Neuronal stem cell (in vitro differentiated cells): ENCODE measurements around the gene PTP4A2.
A peak's percentile ranks its signal among the peaks of the same experiment; 100 is the strongest.
"Not testable (repeated sequence)": the region's sequence is repeated elsewhere in the genome, so short reads cannot be mapped to it uniquely, and the experiment has no call there.

Source experiments
- DNase-seq: peaks from one replicate; pipeline ENCODE4 v3.0.0-alpha.2; 2013; ENCODE audit warnings: low spot score
- H2AFZ ChIP-seq: one replicate; pipeline ENCODE4 v1.6.1; 2013; ENCODE audit warnings: mild to moderate bottlenecking, low read length, inconsistent platforms
- H2AK5ac ChIP-seq: 2 replicates; pipeline ENCODE4 v1.6.1; 2013; ENCODE audit warnings: low read depth, mild to moderate bottlenecking, inconsistent platforms, low read length, moderate library complexity, mixed read lengths
- H2BK120ac ChIP-seq: 2 replicates; pipeline ENCODE4 v1.6.1; 2013; ENCODE audit warnings: low read depth, mild to moderate bottlenecking, inconsistent platforms, low read length, moderate library complexity, mixed read lengths
- H2BK12ac ChIP-seq: one replicate; pipeline ENCODE4 v1.6.1; 2013; ENCODE audit warnings: low read length, inconsistent platforms
- H2BK15ac ChIP-seq: 2 replicates; pipeline ENCODE4 v1.6.1; 2013; ENCODE audit warnings: mild to moderate bottlenecking, low read length, inconsistent platforms, mixed read lengths
- H2BK5ac ChIP-seq: one replicate; pipeline ENCODE4 v1.6.1; 2013; ENCODE audit warnings: inconsistent platforms, mild to moderate bottlenecking, low read length, moderate library complexity
- H3K14ac ChIP-seq: one replicate; pipeline ENCODE4 v1.6.1; 2013; ENCODE audit warnings: low read length, inconsistent platforms
- H3K18ac ChIP-seq: 2 replicates; pipeline ENCODE4 v1.6.1; 2013; ENCODE audit warnings: low read length, inconsistent platforms
- H3K23ac ChIP-seq: 2 replicates; pipeline ENCODE4 v1.6.1; 2013; ENCODE audit warnings: low read depth, mild to moderate bottlenecking, mixed read lengths, low read length, inconsistent platforms; ENCODE audit not compliant: poor library complexity
- H3K27ac ChIP-seq: replicated peaks from 3 replicates; pipeline ENCODE4 v1.5.1; 2013; ENCODE audit warnings: low read length, inconsistent platforms
- H3K27me3 ChIP-seq, 3 experiments: 2 replicates each; pipeline ENCODE4 v1.6.1; 2013; ENCODE audit warnings: low read length in 3 of 3, mild to moderate bottlenecking in 2 of 3, inconsistent platforms in 1 of 3, low read depth in 1 of 3, mixed read lengths in 1 of 3, moderate library complexity in 1 of 3; ENCODE audit not compliant: control insufficient read depth in 3 of 3, insufficient read depth in 3 of 3
- H3K36me3 ChIP-seq, 2 donors: replicated peaks in 1 of 2; 2 replicates each; pipeline ENCODE4 v1.6.1; 2013; ENCODE audit warnings: low read length in 2 of 2; ENCODE audit not compliant: control insufficient read depth in 2 of 2, insufficient read depth in 2 of 2
- H3K4ac ChIP-seq: 2 replicates; pipeline ENCODE4 v1.6.1; 2013; ENCODE audit warnings: inconsistent platforms, mild to moderate bottlenecking, low read length, moderate library complexity
- H3K4me1 ChIP-seq, 2 donors: 1 replicate in 1 of 2; 2 replicates in 1 of 2; pipeline ENCODE4 v1.6.1; 2013; ENCODE audit warnings: low read length in 2 of 2, low read depth in 1 of 2; ENCODE audit not compliant: control insufficient read depth in 2 of 2, insufficient read depth in 1 of 2
- H3K4me2 ChIP-seq: one replicate; pipeline ENCODE4 v1.6.1; 2013; ENCODE audit warnings: mild to moderate bottlenecking, low read length, inconsistent platforms; ENCODE audit not compliant: insufficient read depth, poor library complexity, severe bottlenecking
- H3K4me3 ChIP-seq, 2 donors: 2 replicates each; pipeline ENCODE4 v1.5.1; 2013; ENCODE audit warnings: low read length in 2 of 2, mild to moderate bottlenecking in 2 of 2, inconsistent platforms in 1 of 2, moderate library complexity in 1 of 2
- H3K79me1 ChIP-seq: one replicate; pipeline ENCODE4 v1.6.1; 2013; ENCODE audit warnings: low read depth, mild to moderate bottlenecking, inconsistent platforms, low read length, moderate library complexity
- H3K9ac ChIP-seq: one replicate; pipeline ENCODE4 v1.6.1; 2013; ENCODE audit warnings: mild to moderate bottlenecking, low read depth, low read length, inconsistent platforms; ENCODE audit not compliant: poor library complexity
- H3K9me3 ChIP-seq, 2 donors: replicated peaks in 1 of 2; 2 replicates each; pipeline versions ENCODE3 to v1.6.1; 2013; ENCODE audit warnings: low read length in 2 of 2, mild to moderate bottlenecking in 2 of 2, inconsistent platforms in 1 of 2, low read depth in 1 of 2, mixed read lengths in 1 of 2, moderate library complexity in 1 of 2; ENCODE audit not compliant: control insufficient read depth in 2 of 2, insufficient read depth in 1 of 2
- H4K8ac ChIP-seq: one replicate; pipeline ENCODE4 v1.6.1; 2013; ENCODE audit warnings: low read depth, mild to moderate bottlenecking, inconsistent platforms, low read length, moderate library complexity
- H4K91ac ChIP-seq: one replicate; pipeline ENCODE4 v1.6.1; 2013; ENCODE audit warnings: low read length, low read depth, mild to moderate bottlenecking, inconsistent platforms; ENCODE audit not compliant: poor library complexity
- WGBS, 2 donors: extraction: QIAGEN DNeasy Blood & Tissue Kit; methylation state at CpG; one replicate each; pipeline ENCODE4 v1.1.7; 2013; ENCODE audit warnings: missing lambda C conversion rate in 2 of 2, mixed read lengths in 1 of 2; ENCODE audit not compliant: insufficient read length in 2 of 2, insufficient replicate concordance in 1 of 2; ENCODE audit errors: extremely low coverage in 2 of 2; 5-methylcytosine and 5-hydroxymethylcytosine counted together

Gene PTP4A2

DNA sequence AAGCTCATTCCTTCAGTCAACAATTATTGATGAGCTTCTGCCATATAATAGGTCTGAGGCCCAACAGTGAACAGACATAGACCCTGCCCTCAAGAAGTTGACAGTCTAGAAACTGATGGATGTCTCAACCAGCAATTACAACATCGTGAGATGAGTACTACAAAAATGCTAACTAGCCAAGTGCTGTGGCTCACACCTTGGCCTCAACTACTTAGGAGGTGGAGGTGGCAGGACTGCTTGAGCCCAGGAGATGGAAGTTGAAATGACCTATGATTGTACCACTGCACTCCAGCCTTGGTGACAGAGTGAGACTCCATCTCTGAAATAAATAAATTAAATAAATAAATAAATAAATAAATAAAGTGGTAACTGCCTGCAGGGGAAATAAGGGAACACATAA lies 11.7 kb upstream of the PTP4A2 start:
- no peak overlapping the region for H3K27ac ChIP-seq
- H3K79me1 ChIP-seq: no peaks in the 10 kb centered on the region
- no peak overlapping the region for H4K8ac ChIP-seq
- no peak overlapping the region for H3K4ac ChIP-seq
- no peak overlapping the region for H3K23ac ChIP-seq
- WGBS, 2 donors: no CpG with 5 or more reads among the region's 1 CpG
- H2AK5ac ChIP-seq: no peak overlapping the region
- no peak overlapping the region for H3K14ac ChIP-seq
- H3K4me2 ChIP-seq: no peak overlapping the region
- no peaks in the 10 kb centered on the region for H3K9me3 ChIP-seq
- H3K18ac ChIP-seq: no peak overlapping the region
- no peak overlapping the region for H4K91ac ChIP-seq
- no peak overlapping the region for H2BK120ac ChIP-seq
- H2BK5ac ChIP-seq: no peak overlapping the region
- H3K36me3 ChIP-seq: no peaks in the 10 kb centered on the region
- no peak overlapping the region for H2AFZ ChIP-seq
- no peak for DNase-seq
- H3K4me1 ChIP-seq: peaks cover 10% of the 10 kb centered on the region in 2 donors
- no peak overlapping the region for H3K4me3 ChIP-seq
- no peak overlapping the region for H2BK12ac ChIP-seq
- no peak overlapping the region for H3K9ac ChIP-seq
- no peaks in the 10 kb centered on the region for H3K27me3 ChIP-seq
- H2BK15ac ChIP-seq: no peak overlapping the region

DNA sequence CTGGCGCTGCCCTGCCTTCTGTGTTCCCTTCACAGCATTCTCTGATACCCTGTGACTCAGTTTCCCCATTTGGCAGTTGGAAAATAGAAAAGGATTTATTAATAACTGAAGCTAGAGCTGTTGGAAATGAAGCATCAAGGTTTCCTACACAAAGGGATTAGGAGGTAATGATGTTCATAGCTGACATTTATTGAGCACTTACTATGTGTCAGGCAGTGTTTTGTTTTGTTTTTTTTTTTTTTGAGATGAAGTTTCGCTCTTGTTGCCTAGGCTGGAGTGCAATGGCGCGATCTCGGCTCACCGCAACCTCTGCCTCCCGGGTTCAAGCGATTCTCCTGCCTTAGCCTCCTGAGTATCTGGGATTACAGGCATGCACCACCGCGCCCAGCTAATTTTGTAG lies 7.5 kb upstream of the PTP4A2 start:
- not testable (repeated sequence) for H3K4ac ChIP-seq, H3K23ac ChIP-seq, H3K9ac ChIP-seq, H2BK5ac ChIP-seq, H3K36me3 ChIP-seq, H2BK12ac ChIP-seq, H3K4me3 ChIP-seq, H3K4me2 ChIP-seq, H3K27ac ChIP-seq, H2AK5ac ChIP-seq, H3K9me3 ChIP-seq, H2BK15ac ChIP-seq, H2AFZ ChIP-seq, H4K8ac ChIP-seq, H2BK120ac ChIP-seq, H3K18ac ChIP-seq, H3K79me1 ChIP-seq, DNase-seq, H4K91ac ChIP-seq, H3K27me3 ChIP-seq, H3K4me1 ChIP-seq, H3K14ac ChIP-seq
- WGBS, 2 donors: no CpG with 5 or more reads among the region's 10 CpGs

DNA sequence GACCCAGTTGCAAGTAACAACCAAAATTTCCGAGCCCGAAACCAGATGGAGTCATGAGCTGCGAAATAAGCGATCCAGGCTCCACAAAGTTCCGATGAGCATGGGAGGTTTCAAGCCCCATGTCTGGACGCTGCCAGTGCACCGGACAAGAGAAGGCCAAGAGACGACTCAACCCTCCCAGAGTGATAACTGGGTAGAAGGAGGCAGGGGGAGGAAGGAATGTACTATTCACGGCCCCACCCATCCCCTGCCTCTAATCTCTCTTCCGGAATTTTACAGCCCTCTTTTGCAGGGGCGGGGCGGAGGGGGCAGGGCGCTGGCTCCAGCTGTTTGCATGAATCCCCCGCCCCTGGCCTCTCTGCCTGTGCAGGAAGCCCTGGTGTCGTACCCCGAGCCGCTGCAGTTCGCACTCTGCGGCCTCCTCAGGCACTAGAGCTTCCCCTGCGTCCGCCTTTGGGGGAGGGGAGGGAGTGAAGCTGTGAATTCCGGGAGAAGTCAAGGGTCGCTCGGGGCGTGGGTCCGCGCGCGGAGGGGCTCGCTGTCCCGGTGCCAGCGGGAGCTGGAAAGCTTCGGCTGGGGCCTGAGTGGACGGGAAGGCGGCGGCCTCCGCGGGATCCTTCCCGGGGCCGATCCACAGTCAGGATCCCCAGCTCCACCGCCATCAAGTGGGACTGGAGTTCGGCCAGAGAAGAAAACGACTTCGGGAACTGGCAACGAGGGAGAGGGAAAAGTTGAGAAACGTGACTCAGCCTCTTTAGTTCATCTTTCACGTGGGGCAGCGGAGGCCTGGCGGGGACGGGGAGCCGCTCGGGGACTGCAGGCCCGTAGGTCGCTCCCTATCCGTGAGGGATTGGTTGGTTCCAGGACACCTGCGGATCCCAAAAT lies 6.3 kb upstream of the PTP4A2 start:
- H3K9ac ChIP-seq: peak overlapping the region; percentile 84
- H3K4me3 ChIP-seq: peak overlapping the region; percentile 22 to 64
- H2BK15ac ChIP-seq: peak overlapping the region; percentile 47
- H3K27ac ChIP-seq: peak overlapping the region; percentile 96
- no peaks in the 10 kb centered on the region for H3K79me1 ChIP-seq
- no peak overlapping the region for H3K4ac ChIP-seq
- H3K9me3 ChIP-seq: no peaks in the 10 kb centered on the region
- H2BK5ac ChIP-seq: peak overlapping the region; percentile 100
- H3K18ac ChIP-seq: peak overlapping the region; percentile 98
- peak overlapping the region; percentile 95 for H2AFZ ChIP-seq
- peak overlapping the region; percentile 87 for H4K8ac ChIP-seq
- H3K4me1 ChIP-seq: peaks cover 10 to 13% of the 10 kb centered on the region in 2 donors
- peak overlapping the region; percentile 69 for H4K91ac ChIP-seq
- peak; percentile 78 for DNase-seq
- no peak overlapping the region for H3K14ac ChIP-seq
- H3K4me2 ChIP-seq: peak overlapping the region; percentile 59
- H2AK5ac ChIP-seq: peak overlapping the region; percentile 80
- no peaks in the 10 kb centered on the region for H3K27me3 ChIP-seq
- H2BK12ac ChIP-seq: no peak overlapping the region
- H3K36me3 ChIP-seq: no peaks in the 10 kb centered on the region
- no peak overlapping the region for H2BK120ac ChIP-seq
- H3K23ac ChIP-seq: peak overlapping the region; percentile 87
- WGBS, 2 donors: no CpG with 5 or more reads among the region's 56 CpGs

DNA sequence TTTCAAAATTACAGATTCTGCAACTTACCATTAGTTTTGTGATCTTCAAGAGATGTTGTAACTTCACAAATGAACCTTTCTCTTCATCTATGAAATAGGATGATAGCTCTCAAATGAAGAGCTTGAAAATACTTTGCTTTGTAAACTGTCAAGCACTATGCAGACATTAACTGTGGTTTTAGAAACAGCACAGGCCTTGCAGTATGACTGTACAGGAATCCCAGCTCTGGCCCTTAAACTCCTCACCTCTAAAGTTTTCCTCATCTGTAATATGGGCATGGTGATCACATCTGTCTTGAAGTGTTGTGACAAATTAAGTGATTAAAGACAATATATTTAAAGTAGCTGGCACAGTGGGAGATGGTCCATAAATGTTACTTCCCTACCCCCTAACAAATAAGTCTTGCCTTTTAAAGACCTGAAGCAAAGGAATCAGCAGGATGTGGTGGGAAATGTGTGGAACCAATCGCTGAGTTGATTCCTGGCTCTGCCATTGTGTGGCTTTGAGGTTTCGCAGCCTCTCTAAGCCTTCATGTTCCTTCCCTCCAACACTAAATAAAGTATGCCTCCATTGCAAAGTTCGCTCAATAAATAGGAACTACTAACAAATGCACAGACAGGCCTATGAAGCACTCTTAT lies 5.5 kb upstream of the PTP4A2 start:
- Histone ChIP-seq H2BK5ac (no peak overlapping the region), H3K4me2 (no peak overlapping the region), H2BK120ac (no peak overlapping the region), H3K9ac (no peak overlapping the region), H3K14ac (no peak overlapping the region), H3K36me3 (no peaks in the 10 kb centered on the region), H2AFZ (peak overlapping the region; percentile 95), H3K23ac (no peak overlapping the region), H3K9me3 (no peaks in the 10 kb centered on the region), H2BK12ac (no peak overlapping the region), H3K27me3 (no peaks in the 10 kb centered on the region), H2BK15ac (peak overlapping the region; percentile 47), H3K4me3 (peak overlapping the region in 1 of 2 donors; percentile 22), H3K79me1 (no peaks in the 10 kb centered on the region), H3K18ac (no peak overlapping the region), H3K4me1 (peaks cover 12 to 16% of the 10 kb centered on the region in 2 donors), H4K91ac (no peak overlapping the region), H2AK5ac (no peak overlapping the region), H4K8ac (no peak overlapping the region), H3K27ac (peak overlapping the region; percentile 96), H3K4ac (no peak overlapping the region)
- no CpG with 5 or more reads among the region's 3 CpGs for WGBS, 2 donors
- no peak for DNase-seq
